Vagina (tissue), 2 donors: ENCODE data around the gene RAPGEF3. TPM values are rescaled to one million over a fixed set of nuclear protein-coding genes. Genes with fewer than 3 reads are reported as not detected.
A peak's percentile ranks its signal among the peaks of the same experiment; 100 is the strongest.

Experiments
- DNase-seq, 2 donors: peaks; one replicate each; pipeline ENCODE4 v3.0.0-alpha.2; 2017; ENCODE audit errors: extremely low spot score in 2 of 2
- H3K27ac ChIP-seq: fragments of 200-600 bp; sonication (generic); one replicate; pipeline ENCODE4 v1.5.1; 2019
- H3K27me3 ChIP-seq: fragments of 200-600 bp; sonication (generic); one replicate; pipeline ENCODE4 v1.5.1; 2019
- H3K36me3 ChIP-seq, 2 donors: fragments of 200-600 bp; sonication (generic); one replicate each; pipeline ENCODE4 v1.5.1; 2017 to 2019
- H3K4me1 ChIP-seq: fragments of 200-600 bp; sonication (generic); one replicate; pipeline ENCODE4 v1.5.1; 2019
- H3K4me3 ChIP-seq, 2 donors: fragments of 200-600 bp; sonication (generic); 1 replicate in 1 of 2; 2 replicates in 1 of 2; pipeline ENCODE4 v1.5.1; 2016 to 2019
- H3K9me3 ChIP-seq: fragments of 200-600 bp; sonication (generic); one replicate; pipeline ENCODE4 v1.5.1; 2019
- CTCF ChIP-seq, 3 experiments: fragments of 450-650 bp in 2 of 3; fragments of 200-600 bp in 1 of 3; sonication (generic) in 1 of 3; IDR thresholded peaks; one replicate each; pipeline ENCODE4 v1.5.1; 2017 to 2019; ENCODE audit warnings: antibody characterized with exemption in 3 of 3, mild to moderate bottlenecking in 2 of 3, moderate library complexity in 2 of 3
- POLR2A ChIP-seq, 2 donors: fragments of 450-650 bp; IDR thresholded peaks; one replicate each; pipeline ENCODE4 v1.6.1; 2017; ENCODE audit warnings: antibody characterized with exemption in 2 of 2, mild to moderate bottlenecking in 2 of 2, moderate library complexity in 2 of 2
- POLR2AphosphoS5 ChIP-seq, 2 donors: sonication (generic); formaldehyde crosslinking; IDR thresholded peaks; one replicate each; pipeline ENCODE4 v1.9.0; 2017; ENCODE audit warnings: antibody characterized with exemption in 2 of 2, mild to moderate bottlenecking in 2 of 2, low read depth in 1 of 2; ENCODE audit not compliant: insufficient read depth in 1 of 2
- intact Hi-C: fragments of 100-400 bp; cut with DNase I; formaldehyde crosslinking; loops from one replicate; pipeline ENCODE4 v1.15.1; 2023
- total RNA-seq: library from RNA; depleted of rRNA; stranded (reverse); fragments of >200 nt; gene quantifications from one replicate; pipeline ENCODE4 v1.2.3, GENCODE V29; 2016

Gene RAPGEF3
- total RNA-seq, 1 donor from 2014 or later = 52.3 TPM

DNA sequence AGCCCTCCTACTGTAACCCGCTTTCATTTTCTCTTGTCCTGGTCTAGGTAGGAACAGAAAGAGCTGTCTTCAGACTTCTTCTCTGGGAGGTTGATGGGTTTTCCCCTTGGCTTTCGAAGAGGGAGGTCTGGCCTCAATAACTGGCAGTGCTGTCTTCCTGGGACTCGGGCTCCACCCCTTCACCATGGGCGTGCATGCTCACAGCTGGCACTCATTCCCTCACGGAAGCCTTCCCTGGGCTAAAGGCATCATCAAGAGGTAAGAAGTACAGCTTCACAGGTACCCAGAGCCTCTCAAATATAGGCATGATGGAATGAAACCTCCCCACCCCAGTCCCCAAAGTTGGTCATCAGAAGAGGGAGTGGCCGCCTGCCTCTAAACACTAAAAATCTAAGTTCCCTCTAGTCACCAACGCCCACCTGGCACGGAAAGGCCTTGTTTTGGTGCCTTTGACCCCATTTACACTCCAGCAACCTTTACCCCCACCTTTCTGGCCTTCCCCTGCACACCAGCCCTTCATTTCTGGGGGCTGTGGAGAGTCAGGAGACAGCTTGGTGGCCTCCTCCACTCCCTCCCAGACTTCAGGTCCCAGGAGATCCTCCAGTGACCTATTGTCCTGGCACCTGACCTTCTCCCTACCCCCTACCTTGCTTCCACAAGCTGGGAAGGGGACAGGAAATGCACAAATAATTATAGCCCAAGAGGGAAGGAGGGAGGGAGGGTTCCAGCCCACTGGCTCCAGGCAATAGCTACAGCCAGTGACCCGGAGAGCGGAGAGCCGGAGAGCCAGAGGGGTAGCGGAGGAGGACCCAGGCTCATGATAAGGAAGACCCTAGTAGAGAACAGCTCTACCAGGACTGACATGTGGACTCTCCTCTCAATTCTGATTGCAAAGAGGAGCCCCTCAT lies 2.8 kb downstream of the RAPGEF3 start:
- Histone ChIP-seq H3K27ac (peak overlapping the region; percentile 66), H3K27me3 (no peaks in the 10 kb centered on the region), H3K9me3 (no peaks in the 10 kb centered on the region), H3K4me1 (peaks cover 83% of the 10 kb centered on the region), H3K36me3 (peaks cover 0 to 5% of the 10 kb centered on the region in 2 donors), H3K4me3 (peak overlapping the region; percentile 13 to 50)
- DNase-seq = no peak
- TF ChIP-seq POLR2A (IDR thresholded peaks at IDR 0.05) (no peak), CTCF (IDR thresholded peaks at IDR 0.05) (no peak), POLR2AphosphoS5 (IDR thresholded peaks at IDR 0.05; ENCODE audit: insufficient read depth in 1 of 2, low read depth in 1 of 2) (no peak)
- intact Hi-C loops = no loop called here

GRCh38 chr12:47754881-47755280 lies 3.8 kb downstream of the RAPGEF3 start:
- H3K4me1 ChIP-seq = peaks cover 78% of the 10 kb centered on the region
- H3K27ac ChIP-seq = peak overlapping the region; percentile 66
- intact Hi-C loops = no loop called here
- H3K27me3 ChIP-seq = no peaks in the 10 kb centered on the region
- peak overlapping the region; percentile 13 to 50 for H3K4me3 ChIP-seq
- no peaks in the 10 kb centered on the region for H3K9me3 ChIP-seq
- no peak for TF ChIP-seq CTCF (IDR thresholded peaks at IDR 0.05)
- no peak for TF ChIP-seq POLR2A (IDR thresholded peaks at IDR 0.05)
- no peak for TF ChIP-seq POLR2AphosphoS5 (IDR thresholded peaks at IDR 0.05; ENCODE audit: insufficient read depth in 1 of 2, low read depth in 1 of 2)
- DNase-seq = no peak
- peaks cover 0 to 8% of the 10 kb centered on the region in 2 donors for H3K36me3 ChIP-seq

DNA sequence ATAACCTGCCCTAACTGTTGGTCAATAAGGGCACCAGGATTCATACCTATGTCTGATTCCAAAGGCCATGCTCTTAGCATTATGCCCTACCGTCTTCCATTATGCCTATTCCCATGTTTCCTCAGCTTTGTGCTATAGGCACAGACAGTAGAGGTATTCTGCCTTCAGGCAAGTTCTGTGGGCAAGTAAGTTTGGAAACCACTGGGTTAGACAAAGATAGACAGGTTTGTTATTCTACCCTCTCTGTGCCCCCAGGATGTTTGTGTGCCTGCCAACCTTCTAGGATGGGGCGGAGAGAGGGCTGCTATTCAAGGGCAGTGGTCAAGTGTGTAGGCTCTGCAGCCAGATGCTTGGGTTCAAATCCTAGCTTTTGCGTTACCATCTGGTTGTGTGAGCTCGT lies 4.6 kb downstream of the RAPGEF3 start:
- intact Hi-C loops = no loop called here
- Histone ChIP-seq H3K36me3 (peaks cover 0 to 8% of the 10 kb centered on the region in 2 donors), H3K4me3 (no peak overlapping the region), H3K4me1 (peaks cover 71% of the 10 kb centered on the region), H3K27me3 (no peaks in the 10 kb centered on the region), H3K9me3 (no peaks in the 10 kb centered on the region), H3K27ac (peak overlapping the region; percentile 66)
- TF ChIP-seq CTCF (IDR thresholded peaks at IDR 0.05) = no peak
- no peak for DNase-seq

GRCh38 chr12:47753021-47754001 lies 5.4 kb downstream of the RAPGEF3 start:
- TF ChIP-seq CTCF (IDR thresholded peaks at IDR 0.05) (no peak), POLR2A (IDR thresholded peaks at IDR 0.05) (no peak), POLR2AphosphoS5 (IDR thresholded peaks at IDR 0.05; ENCODE audit: insufficient read depth in 1 of 2, low read depth in 1 of 2) (peak; percentile 63 to 70)
- intact Hi-C loops = no loop called here
- peaks cover 67% of the 10 kb centered on the region for H3K4me1 ChIP-seq
- no peak overlapping the region for H3K4me3 ChIP-seq
- peak overlapping the region; percentile 66 for H3K27ac ChIP-seq
- DNase-seq = no peak
- no peaks in the 10 kb centered on the region for H3K27me3 ChIP-seq
- peaks cover 0 to 8% of the 10 kb centered on the region in 2 donors for H3K36me3 ChIP-seq
- H3K9me3 ChIP-seq = no peaks in the 10 kb centered on the region
